Measurements from ENCODE around the gene RLIM.

RLIM gene

GRCh38 chrX:74593593-74593992 lies 20.8 kb downstream of the RLIM start:
- Histone ChIP-seq H3K9me2 (ENCODE audit: low read depth, low read length) (no peaks in the 10 kb centered on the region), H3K27ac (ENCODE audit: low read depth, low read length, poor library complexity, severe bottlenecking) (no peak overlapping the region), H4K20me1 (ENCODE audit: insufficient read depth, low read length) (no peaks in the 10 kb centered on the region), H3K9ac (ENCODE audit: low read length) (no peak overlapping the region), H3K9me3 (ENCODE audit: low read length) (no peaks in the 10 kb centered on the region), H3K79me2 (ENCODE audit: insufficient read depth, low read length) (no peaks in the 10 kb centered on the region), H3K36me3 (ENCODE audit: insufficient read depth, low read length) (peaks cover 59% of the 10 kb centered on the region), H3F3A (ENCODE audit: insufficient read depth, low read length) (no peaks in the 10 kb centered on the region), H3K4me2 (ENCODE audit: low read length) (no peak overlapping the region), H3K4me3 (ENCODE audit: low read depth, low read length, poor library complexity, severe bottlenecking) (no peak overlapping the region), H3K4me1 (ENCODE audit: insufficient read depth, low read length, severe bottlenecking) (no peaks in the 10 kb centered on the region), H2AFZ (ENCODE audit: low read length) (no peak overlapping the region), H3K27me3 (ENCODE audit: insufficient read depth, low read length) (no peaks in the 10 kb centered on the region)
- no peak for TF ChIP-seq CTCF (IDR thresholded peaks at IDR 0.05; ENCODE audit: low read length)
- TF ChIP-seq EZH2 (IDR thresholded peaks at IDR 0.05; ENCODE audit: borderline replicate concordance, low read length) = no peak

GRCh38 chrX:74585766-74586165 lies 28.7 kb downstream of the RLIM start:
- H3K9ac ChIP-seq (ENCODE audit: low read length) = no peak overlapping the region
- no peak for TF ChIP-seq EZH2 (IDR thresholded peaks at IDR 0.05; ENCODE audit: borderline replicate concordance, low read length)
- no peak for TF ChIP-seq CTCF (IDR thresholded peaks at IDR 0.05; ENCODE audit: low read length)
- no peak overlapping the region for H2AFZ ChIP-seq (ENCODE audit: low read length)
- H3K9me3 ChIP-seq (ENCODE audit: low read length) = no peaks in the 10 kb centered on the region
- H3K4me2 ChIP-seq (ENCODE audit: low read length) = no peak overlapping the region
- no peaks in the 10 kb centered on the region for H3K4me1 ChIP-seq (ENCODE audit: insufficient read depth, low read length, severe bottlenecking)
- no peak overlapping the region for H3K27ac ChIP-seq (ENCODE audit: low read depth, low read length, poor library complexity, severe bottlenecking)
- no peaks in the 10 kb centered on the region for H3F3A ChIP-seq (ENCODE audit: insufficient read depth, low read length)
- H3K36me3 ChIP-seq (ENCODE audit: insufficient read depth, low read length) = peaks cover 20% of the 10 kb centered on the region
- no peaks in the 10 kb centered on the region for H4K20me1 ChIP-seq (ENCODE audit: insufficient read depth, low read length)
- no peaks in the 10 kb centered on the region for H3K9me2 ChIP-seq (ENCODE audit: low read depth, low read length)
- no peaks in the 10 kb centered on the region for H3K27me3 ChIP-seq (ENCODE audit: insufficient read depth, low read length)
- no peaks in the 10 kb centered on the region for H3K79me2 ChIP-seq (ENCODE audit: insufficient read depth, low read length)
- H3K4me3 ChIP-seq (ENCODE audit: low read depth, low read length, poor library complexity, severe bottlenecking) = no peak overlapping the region

- Histone ChIP-seq H3K27me3 (ENCODE audit: insufficient read depth, low read length) (no peaks in the 10 kb centered on the region), H3K9ac (ENCODE audit: low read length) (no peak overlapping the region)
Measured at GRCh38 chrX:74579597-74580198, 34.7 kb downstream of the RLIM start.

More at GRCh38 chrX:74579597-74580198, 34.7 kb downstream of the RLIM start:
- Histone ChIP-seq H3K9me3 (ENCODE audit: low read length) (no peaks in the 10 kb centered on the region), H4K20me1 (ENCODE audit: insufficient read depth, low read length) (no peaks in the 10 kb centered on the region), H3K4me3 (ENCODE audit: low read depth, low read length, poor library complexity, severe bottlenecking) (no peak overlapping the region), H2AFZ (ENCODE audit: low read length) (no peak overlapping the region), H3K4me2 (ENCODE audit: low read length) (no peak overlapping the region), H3K36me3 (ENCODE audit: insufficient read depth, low read length) (no peaks in the 10 kb centered on the region), H3K9me2 (ENCODE audit: low read depth, low read length) (no peaks in the 10 kb centered on the region), H3K79me2 (ENCODE audit: insufficient read depth, low read length) (no peaks in the 10 kb centered on the region), H3K27ac (ENCODE audit: low read depth, low read length, poor library complexity, severe bottlenecking) (no peak overlapping the region), H3F3A (ENCODE audit: insufficient read depth, low read length) (no peaks in the 10 kb centered on the region), H3K4me1 (ENCODE audit: insufficient read depth, low read length, severe bottlenecking) (no peaks in the 10 kb centered on the region)
- TF ChIP-seq CTCF (IDR thresholded peaks at IDR 0.05; ENCODE audit: low read length) (no peak), EZH2 (IDR thresholded peaks at IDR 0.05; ENCODE audit: borderline replicate concordance, low read length) (no peak)

Measured in OCI-LY1 (cell line).